SU-DHL-6 (cell line): Measurements from ENCODE around the gene CD300E.

Experiments used
- H2AFZ ChIP-seq: fragments of 200-600 bp; sonication (generic); 2 replicates; pipeline ENCODE4 v1.6.1; 2014; ENCODE audit warnings: low read depth, mild to moderate bottlenecking, moderate library complexity, mixed read lengths, antibody characterized with exemption, low read length; ENCODE audit not compliant: severe bottlenecking
- H3F3A ChIP-seq: fragments of 200-600 bp; shearing (Covaris generic); 2 replicates; pipeline ENCODE4 v1.6.0; 2016; ENCODE audit warnings: antibody characterized with exemption, mild to moderate bottlenecking; ENCODE audit not compliant: insufficient read depth
- H3K27ac ChIP-seq: fragments of 200-600 bp; sonication (generic); 2 replicates; pipeline ENCODE4 v1.5.1; 2016; ENCODE audit warnings: low read depth, mild to moderate bottlenecking, low read length, moderate library complexity, mixed read lengths
- H3K27me3 ChIP-seq: fragments of 200-600 bp; sonication (generic), shearing (Covaris generic); 2 replicates; pipeline ENCODE4 v1.6.0; 2014; ENCODE audit warnings: mild to moderate bottlenecking, low read length
- H3K36me3 ChIP-seq: fragments of 200-600 bp; sonication (generic); 2 replicates; pipeline ENCODE4 v1.6.1; 2014; ENCODE audit warnings: mild to moderate bottlenecking, low read length, mixed read lengths
- H3K4me2 ChIP-seq: fragments of 300-600, 200-600 bp; shearing (Covaris generic), sonication (generic); 2 replicates; pipeline ENCODE4 v1.6.0; 2014; ENCODE audit warnings: low read length, low read depth, mild to moderate bottlenecking; ENCODE audit not compliant: poor library complexity, severe bottlenecking
- H3K4me3 ChIP-seq: fragments of 200-600 bp; sonication (generic); 2 replicates; pipeline ENCODE4 v1.5.1; 2014; ENCODE audit warnings: antibody characterized with exemption, low read length, mild to moderate bottlenecking, mixed read lengths; ENCODE audit not compliant: insufficient read depth, poor library complexity, severe bottlenecking
- H3K79me2 ChIP-seq: fragments of 200-600 bp; sonication (generic); 2 replicates; pipeline ENCODE4 v1.6.1; 2014; ENCODE audit warnings: mild to moderate bottlenecking, low read length, moderate library complexity; ENCODE audit not compliant: insufficient read depth
- H3K9ac ChIP-seq: fragments of 200-600 bp; sonication (generic); 2 replicates; pipeline ENCODE4 v1.7.0; 2014; ENCODE audit warnings: mild to moderate bottlenecking, low read length
- H3K9me2 ChIP-seq: fragments of 200-600 bp; sonication (generic); replicated peaks from 2 replicates; pipeline ENCODE4 v1.6.1; 2014; ENCODE audit warnings: low read length; ENCODE audit not compliant: insufficient read depth
- H3K9me3 ChIP-seq: fragments of 200-600 bp; sonication (generic); 2 replicates; pipeline ENCODE4 v1.6.1; 2014; ENCODE audit warnings: low read length, mixed read lengths; ENCODE audit not compliant: insufficient read depth
- H4K20me1 ChIP-seq: fragments of 200-600 bp; sonication (generic); 2 replicates; pipeline ENCODE4 v1.6.1; 2014; ENCODE audit warnings: low read depth, mild to moderate bottlenecking, antibody characterized with exemption, low read length, moderate library complexity, mixed read lengths
- CTCF ChIP-seq: fragments of 200-600 bp; sonication (generic); IDR thresholded peaks from one replicate; pipeline ENCODE4 v1.5.1; 2017; ENCODE audit warnings: antibody characterized with exemption, mild to moderate bottlenecking, low read length, moderate library complexity; ENCODE audit not compliant: insufficient read depth, poor library complexity, severe bottlenecking
- EZH2phosphoT487 ChIP-seq: fragments of 200-600 bp; sonication (generic), shearing (Covaris generic); conservative IDR thresholded peaks from 2 replicates; pipeline ENCODE4 v1.6.1; 2018; ENCODE audit warnings: mild to moderate bottlenecking, antibody characterized with exemption, low read length, moderate library complexity, mixed read lengths

Gene CD300E

GRCh38 chr17:74624131-74624530, 593 bp upstream of the CD300E start:
- H3K4me2 ChIP-seq = no peak overlapping the region
- no peak overlapping the region for H3K4me3 ChIP-seq
- H3K9me3 ChIP-seq = no peaks in the 10 kb centered on the region
- H3K9ac ChIP-seq = no peak overlapping the region
- H3K79me2 ChIP-seq = no peaks in the 10 kb centered on the region
- no peaks in the 10 kb centered on the region for H3K36me3 ChIP-seq
- H3F3A ChIP-seq = no peaks in the 10 kb centered on the region
- H3K9me2 ChIP-seq = no peaks in the 10 kb centered on the region
- no peak overlapping the region for H2AFZ ChIP-seq
- no peak overlapping the region for H3K27ac ChIP-seq
- no peaks in the 10 kb centered on the region for H3K27me3 ChIP-seq
- TF ChIP-seq CTCF (no peak), EZH2phosphoT487 (no peak)
- H4K20me1 ChIP-seq = no peaks in the 10 kb centered on the region

- no peak overlapping the region for H3K4me2 ChIP-seq
- TF ChIP-seq EZH2phosphoT487 = no peak
- no peaks in the 10 kb centered on the region for H4K20me1 ChIP-seq
Observed at GRCh38 chr17:74619077-74619673, 4.4 kb downstream of the CD300E start.

GRCh38 chr17:74618451-74618850, 5.1 kb downstream of the CD300E start:
- H3K9me3 ChIP-seq = no peaks in the 10 kb centered on the region
- H3K4me3 ChIP-seq = no peak overlapping the region
- no peaks in the 10 kb centered on the region for H3K36me3 ChIP-seq
- H2AFZ ChIP-seq = no peak overlapping the region
- no peaks in the 10 kb centered on the region for H3F3A ChIP-seq
- TF ChIP-seq CTCF (no peak), EZH2phosphoT487 (no peak)
- H3K4me2 ChIP-seq = no peak overlapping the region
- H3K27ac ChIP-seq = no peak overlapping the region
- no peaks in the 10 kb centered on the region for H3K9me2 ChIP-seq
- no peaks in the 10 kb centered on the region; the same call in 1 of the 2 replicates for H3K27me3 ChIP-seq
- no peaks in the 10 kb centered on the region for H3K79me2 ChIP-seq
- no peaks in the 10 kb centered on the region for H4K20me1 ChIP-seq
- no peak overlapping the region for H3K9ac ChIP-seq

More at GRCh38 chr17:74619077-74619673, 4.4 kb downstream of the CD300E start:
- Histone ChIP-seq H3K9ac (no peak overlapping the region), H3K9me3 (no peaks in the 10 kb centered on the region), H3K9me2 (no peaks in the 10 kb centered on the region), H3K27me3 (no peaks in the 10 kb centered on the region; the same call in 1 of the 2 replicates), H3K79me2 (no peaks in the 10 kb centered on the region), H3F3A (no peaks in the 10 kb centered on the region), H2AFZ (no peak overlapping the region), H3K36me3 (no peaks in the 10 kb centered on the region), H3K4me3 (no peak overlapping the region), H3K27ac (no peak overlapping the region)

GRCh38 chr17:74616696-74617095, 6.8 kb downstream of the CD300E start:
- no peak overlapping the region for H3K9ac ChIP-seq
- TF ChIP-seq EZH2phosphoT487 (no peak), CTCF (no peak)
- no peaks in the 10 kb centered on the region for H4K20me1 ChIP-seq
- H3K4me3 ChIP-seq = no peak overlapping the region
- H2AFZ ChIP-seq = no peak overlapping the region
- H3K79me2 ChIP-seq = no peaks in the 10 kb centered on the region
- no peak overlapping the region for H3K4me2 ChIP-seq
- H3K27ac ChIP-seq = no peak overlapping the region
- H3F3A ChIP-seq = no peaks in the 10 kb centered on the region
- no peaks in the 10 kb centered on the region for H3K9me2 ChIP-seq
- no peaks in the 10 kb centered on the region for H3K9me3 ChIP-seq
- H3K27me3 ChIP-seq = no peaks in the 10 kb centered on the region; the same call in 1 of the 2 replicates
- H3K36me3 ChIP-seq = no peaks in the 10 kb centered on the region
